Hepatocyte (in vitro differentiated cells): Measurements from ENCODE around the gene TRAF3.

Experiments used
- EZH2 ChIP-seq: fragments of 200-600 bp; sonication (generic); IDR thresholded peaks from 2 replicates; pipeline ENCODE4 v1.6.1; 2016; ENCODE audit warnings: antibody characterized with exemption, mild to moderate bottlenecking, borderline replicate concordance
- EZH2phosphoT487 ChIP-seq: fragments of 200-600 bp; sonication (generic); IDR thresholded peaks from one replicate; pipeline ENCODE4 v1.6.1; 2018; ENCODE audit warnings: antibody characterized with exemption, mild to moderate bottlenecking, low read depth, moderate library complexity; ENCODE audit not compliant: unreplicated experiment, severe bottlenecking
- TF ChIP-seq, protein P1 (sequence below): fragments of 200-600 bp; sonication (generic); IDR thresholded peaks from 2 replicates; pipeline ENCODE4 v1.5.1; 2016; ENCODE audit warnings: antibody characterized with exemption, mild to moderate bottlenecking; ENCODE audit not compliant: poor library complexity

GRCh38 chr14:102731871-102732800 is 45.1 kb upstream of the TRAF3 start:
- TF ChIP-seq EZH2phosphoT487, result no peak
- TF ChIP-seq, protein P1, sequence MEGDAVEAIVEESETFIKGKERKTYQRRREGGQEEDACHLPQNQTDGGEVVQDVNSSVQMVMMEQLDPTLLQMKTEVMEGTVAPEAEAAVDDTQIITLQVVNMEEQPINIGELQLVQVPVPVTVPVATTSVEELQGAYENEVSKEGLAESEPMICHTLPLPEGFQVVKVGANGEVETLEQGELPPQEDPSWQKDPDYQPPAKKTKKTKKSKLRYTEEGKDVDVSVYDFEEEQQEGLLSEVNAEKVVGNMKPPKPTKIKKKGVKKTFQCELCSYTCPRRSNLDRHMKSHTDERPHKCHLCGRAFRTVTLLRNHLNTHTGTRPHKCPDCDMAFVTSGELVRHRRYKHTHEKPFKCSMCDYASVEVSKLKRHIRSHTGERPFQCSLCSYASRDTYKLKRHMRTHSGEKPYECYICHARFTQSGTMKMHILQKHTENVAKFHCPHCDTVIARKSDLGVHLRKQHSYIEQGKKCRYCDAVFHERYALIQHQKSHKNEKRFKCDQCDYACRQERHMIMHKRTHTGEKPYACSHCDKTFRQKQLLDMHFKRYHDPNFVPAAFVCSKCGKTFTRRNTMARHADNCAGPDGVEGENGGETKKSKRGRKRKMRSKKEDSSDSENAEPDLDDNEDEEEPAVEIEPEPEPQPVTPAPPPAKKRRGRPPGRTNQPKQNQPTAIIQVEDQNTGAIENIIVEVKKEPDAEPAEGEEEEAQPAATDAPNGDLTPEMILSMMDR, result no peak
- TF ChIP-seq EZH2, result no peak
